SK-N-DZ (cell line): ENCODE results near the gene CDC42EP2.

Source experiments
- DNase-seq: peaks from one replicate; pipeline ENCODE4 v3.0.0-alpha.2; 2015; ENCODE audit warnings: low spot score

The CDC42EP2 gene

DNA sequence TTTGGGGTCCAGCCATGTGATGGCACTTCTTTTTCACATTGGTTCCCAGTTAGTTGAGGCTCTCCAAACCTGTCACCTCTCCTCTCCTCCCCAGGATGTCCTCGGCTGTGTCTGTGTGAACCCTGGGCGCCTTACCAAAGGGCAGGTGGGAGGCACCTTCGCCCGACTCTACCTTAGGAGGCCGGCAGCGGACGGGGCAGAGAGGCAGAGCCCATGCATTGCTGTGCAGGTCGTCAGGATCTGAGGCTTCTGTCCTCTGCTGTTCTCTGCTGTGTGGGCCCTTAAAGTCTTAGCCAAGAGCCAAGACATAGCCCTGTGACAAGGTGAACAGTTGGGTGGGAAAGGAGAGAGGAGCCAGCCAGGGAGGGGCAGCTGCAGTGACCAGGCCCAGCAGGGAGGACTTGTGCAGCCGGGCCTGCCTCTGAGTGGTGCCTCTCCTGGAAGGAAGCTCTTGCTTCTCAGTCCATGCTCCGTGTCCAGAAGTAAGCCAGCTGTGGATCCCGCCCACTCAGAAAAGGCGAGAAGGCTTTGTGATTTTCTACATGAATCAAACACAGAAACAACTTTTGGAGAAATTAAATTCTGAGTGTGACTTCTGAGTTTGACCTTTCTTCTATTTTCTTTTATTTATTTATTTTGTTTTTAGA is 17.5 kb upstream of the CDC42EP2 start:
- DNase-seq = no peak

DNA sequence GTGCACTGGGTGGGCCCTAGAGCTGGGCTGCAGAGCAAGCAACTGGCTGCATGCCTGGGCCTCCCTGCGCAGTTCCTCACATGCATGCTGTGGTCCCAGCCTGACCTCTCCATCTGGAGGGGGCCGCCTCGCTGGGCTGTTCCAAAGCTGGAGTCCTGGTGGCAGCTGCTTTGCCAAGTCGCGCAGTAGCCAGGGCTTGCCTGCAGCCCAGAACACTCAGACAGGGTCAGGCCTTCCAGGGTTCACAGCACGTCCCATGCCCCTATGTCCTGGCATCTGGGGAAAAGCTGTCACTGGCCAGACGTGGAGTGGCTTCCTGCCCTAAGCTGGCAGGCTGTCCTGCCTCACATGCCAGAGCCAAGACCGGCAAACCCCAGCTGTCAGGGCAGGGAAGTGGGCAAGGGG is 16.5 kb upstream of the CDC42EP2 start:
- no peak for DNase-seq

DNA sequence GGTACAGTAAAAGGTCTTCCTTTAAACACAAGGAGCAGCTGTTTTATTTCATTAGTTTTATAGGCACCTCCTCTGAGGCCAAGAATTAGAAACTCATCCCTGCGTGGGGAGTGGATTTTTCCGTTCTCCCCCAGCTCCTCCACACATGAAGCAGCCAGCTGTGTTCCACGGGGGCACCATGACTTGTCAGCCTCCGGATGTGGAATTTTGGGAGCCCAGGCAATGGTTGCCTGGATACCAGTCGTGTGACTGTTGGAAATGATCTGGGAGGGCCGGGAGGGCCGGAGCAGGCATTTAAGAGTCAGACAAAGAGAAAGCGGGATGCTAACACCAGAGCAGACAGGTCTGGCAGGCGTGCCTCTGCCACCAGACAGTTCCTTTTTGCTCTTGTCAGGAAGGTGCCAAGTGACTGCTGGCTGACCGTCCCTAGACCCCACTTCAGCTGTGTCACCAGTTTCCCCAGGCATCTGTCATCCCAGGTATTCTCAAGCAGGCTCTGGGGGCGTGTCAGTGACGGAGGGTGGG is 15.9 kb upstream of the CDC42EP2 start:
- no peak for DNase-seq

DNA sequence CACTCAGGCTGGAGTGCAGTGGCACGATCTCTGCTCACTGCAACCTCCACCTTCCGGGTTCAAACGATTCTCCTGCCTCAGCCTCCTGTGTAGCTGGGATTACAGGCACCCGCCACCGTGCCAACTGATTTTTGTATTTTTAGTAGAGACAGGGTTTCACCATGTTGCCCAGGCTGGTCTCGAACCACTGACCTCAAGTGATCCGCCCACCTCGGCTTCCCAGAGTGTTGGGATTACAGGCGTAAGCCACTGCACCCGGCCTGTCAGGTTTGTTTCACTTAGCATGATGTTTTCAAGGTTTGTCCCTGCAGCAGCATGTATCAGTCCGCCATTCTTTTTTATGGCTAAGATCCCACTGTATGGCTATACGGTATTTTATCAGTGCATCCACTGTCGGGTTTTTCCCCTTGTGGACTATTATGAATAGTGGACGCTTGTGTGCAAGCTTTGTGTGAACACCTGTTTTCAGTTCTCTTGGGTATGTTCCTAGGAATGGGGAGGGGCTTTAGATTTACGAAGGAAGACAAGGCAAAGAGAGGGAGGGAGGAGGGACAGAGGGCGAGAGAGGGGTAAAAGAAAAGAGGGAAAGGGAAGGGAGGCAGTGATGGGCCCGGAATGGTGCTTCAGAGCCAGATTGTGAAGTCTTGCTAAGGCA is 13.9 kb upstream of the CDC42EP2 start:
- no peak for DNase-seq

DNA sequence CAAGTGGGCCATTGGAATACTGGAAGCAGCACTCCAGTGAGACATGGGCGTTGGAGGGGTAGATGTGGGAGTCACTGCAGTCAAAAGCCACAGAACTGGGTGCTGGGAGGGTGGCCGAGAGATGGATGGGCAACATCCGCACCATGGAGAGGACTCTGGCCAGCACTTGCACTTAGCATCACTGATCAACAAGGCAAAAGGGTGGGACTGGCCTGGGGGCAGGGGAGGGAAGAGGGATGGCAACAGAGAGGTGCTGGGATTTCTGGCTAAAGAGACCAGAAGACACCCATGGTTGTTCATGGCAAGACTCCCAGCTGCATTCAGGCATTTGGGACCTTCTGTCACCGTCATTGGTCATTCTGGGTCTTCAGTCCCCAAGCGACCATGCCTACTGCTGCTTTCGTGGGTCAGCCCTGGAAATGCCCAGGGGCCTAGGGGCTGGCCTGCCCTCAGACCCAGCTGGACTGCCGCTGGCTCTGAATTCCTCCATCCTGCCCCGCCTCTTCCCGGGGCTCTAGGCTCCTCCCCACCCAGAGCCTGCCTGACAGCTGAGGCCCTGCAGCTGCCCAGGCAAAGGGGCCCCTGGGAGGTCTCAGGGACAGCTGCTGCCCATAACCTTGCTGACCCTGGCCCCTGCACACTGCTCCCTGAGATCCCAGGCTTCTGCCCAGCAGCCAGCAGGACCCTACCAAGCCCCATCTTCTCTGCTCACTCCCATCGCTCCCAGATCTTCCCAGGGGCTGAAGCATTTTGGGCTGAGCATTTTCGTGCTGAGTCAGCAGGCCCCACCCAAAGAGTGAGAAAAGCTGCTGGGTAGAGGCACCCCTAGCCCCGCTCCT is 13.0 kb upstream of the CDC42EP2 start:
- DNase-seq = peak; percentile 76

DNA sequence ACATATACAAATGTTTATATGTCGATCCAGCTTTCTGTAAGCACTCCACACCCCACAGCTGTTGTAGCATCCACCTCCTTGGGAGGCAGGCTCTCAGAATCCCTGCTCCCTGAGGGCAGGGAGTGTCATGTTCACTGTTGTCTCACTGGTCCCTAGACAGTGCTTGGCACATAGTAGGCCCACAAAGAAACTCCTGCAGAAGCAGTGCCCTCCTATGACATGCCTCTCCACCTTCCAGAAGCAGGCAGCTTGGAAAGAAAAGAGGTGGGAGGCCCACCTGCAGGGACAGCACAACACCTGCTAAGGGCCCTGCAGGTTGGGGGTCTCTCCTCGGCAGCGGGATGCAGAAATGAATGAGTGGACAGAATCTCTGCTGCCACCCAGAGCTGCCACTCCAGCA is 11.1 kb upstream of the CDC42EP2 start:
- DNase-seq = no peak

DNA sequence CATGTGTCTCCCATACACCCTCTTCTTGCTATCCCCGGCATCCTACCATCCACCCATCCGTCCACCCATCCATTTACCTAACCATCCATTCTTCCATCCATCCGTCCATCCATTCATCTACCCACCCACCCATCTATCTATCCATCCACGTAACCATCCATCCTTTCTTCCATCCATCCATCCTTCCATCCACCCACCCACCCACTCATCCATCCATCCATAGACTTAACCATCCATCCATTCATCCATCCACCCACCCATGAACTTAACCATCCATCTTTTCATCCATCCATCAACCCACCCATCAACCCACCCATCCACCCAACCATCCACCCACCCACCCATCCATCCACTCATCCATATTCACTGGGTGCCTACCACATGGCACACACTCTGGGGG is 10.6 kb upstream of the CDC42EP2 start:
- no peak for DNase-seq

DNA sequence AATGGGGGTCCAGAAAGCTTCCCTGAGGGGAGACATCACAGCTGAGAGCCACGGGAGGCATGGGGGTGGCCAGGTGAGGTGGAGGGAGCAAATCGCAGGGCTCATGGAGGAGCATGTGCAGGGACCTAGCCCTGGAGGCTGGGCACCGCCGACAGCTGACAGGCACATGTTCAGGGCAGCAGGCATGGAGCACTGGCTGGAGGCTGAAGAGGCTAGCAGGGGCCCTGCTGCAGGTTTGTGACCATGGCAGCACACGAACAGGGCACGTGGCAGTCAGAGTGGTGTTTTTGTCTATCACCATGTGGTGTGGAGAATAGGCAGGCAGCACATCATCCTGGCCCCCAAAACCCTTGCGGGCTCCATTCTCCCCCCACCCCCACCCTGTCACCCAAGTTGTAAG is 10.1 kb upstream of the CDC42EP2 start:
- no peak for DNase-seq

DNA sequence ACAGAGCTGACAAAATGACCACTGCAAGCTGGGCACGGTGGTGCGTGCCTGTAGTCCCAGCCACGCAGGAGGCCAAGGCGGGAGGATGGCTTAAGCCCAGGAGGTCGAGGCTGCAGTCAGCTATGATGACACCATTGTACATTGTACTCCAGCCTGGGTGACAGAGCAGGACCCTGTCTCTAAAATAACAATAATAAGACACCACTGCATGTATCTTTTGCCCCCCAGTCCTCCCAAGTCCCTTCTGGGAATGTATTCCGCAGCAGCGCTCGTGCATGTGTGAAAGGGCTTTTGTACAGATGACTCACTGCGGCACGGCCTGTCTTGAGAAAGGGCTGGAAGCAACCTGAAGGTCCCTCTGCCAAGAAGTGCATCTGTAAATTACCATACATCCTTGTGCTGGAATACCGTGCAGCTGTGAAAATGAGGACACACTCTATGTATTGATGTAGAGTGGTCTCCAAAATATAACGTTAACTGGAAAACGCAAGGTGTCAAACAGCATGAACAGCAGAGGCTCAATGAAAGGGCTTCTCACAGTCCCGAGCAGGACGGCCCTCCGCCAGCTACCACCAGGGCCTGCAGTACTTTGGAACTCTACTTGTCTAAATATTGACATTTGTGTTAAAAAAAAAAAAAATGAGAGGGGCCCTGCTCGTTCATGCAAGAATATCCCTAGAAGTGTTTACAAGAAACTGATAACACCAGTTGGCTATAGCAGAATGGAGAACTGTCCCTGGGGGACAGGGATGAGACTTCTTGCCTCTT is 9.0 kb upstream of the CDC42EP2 start:
- DNase-seq = no peak

DNA sequence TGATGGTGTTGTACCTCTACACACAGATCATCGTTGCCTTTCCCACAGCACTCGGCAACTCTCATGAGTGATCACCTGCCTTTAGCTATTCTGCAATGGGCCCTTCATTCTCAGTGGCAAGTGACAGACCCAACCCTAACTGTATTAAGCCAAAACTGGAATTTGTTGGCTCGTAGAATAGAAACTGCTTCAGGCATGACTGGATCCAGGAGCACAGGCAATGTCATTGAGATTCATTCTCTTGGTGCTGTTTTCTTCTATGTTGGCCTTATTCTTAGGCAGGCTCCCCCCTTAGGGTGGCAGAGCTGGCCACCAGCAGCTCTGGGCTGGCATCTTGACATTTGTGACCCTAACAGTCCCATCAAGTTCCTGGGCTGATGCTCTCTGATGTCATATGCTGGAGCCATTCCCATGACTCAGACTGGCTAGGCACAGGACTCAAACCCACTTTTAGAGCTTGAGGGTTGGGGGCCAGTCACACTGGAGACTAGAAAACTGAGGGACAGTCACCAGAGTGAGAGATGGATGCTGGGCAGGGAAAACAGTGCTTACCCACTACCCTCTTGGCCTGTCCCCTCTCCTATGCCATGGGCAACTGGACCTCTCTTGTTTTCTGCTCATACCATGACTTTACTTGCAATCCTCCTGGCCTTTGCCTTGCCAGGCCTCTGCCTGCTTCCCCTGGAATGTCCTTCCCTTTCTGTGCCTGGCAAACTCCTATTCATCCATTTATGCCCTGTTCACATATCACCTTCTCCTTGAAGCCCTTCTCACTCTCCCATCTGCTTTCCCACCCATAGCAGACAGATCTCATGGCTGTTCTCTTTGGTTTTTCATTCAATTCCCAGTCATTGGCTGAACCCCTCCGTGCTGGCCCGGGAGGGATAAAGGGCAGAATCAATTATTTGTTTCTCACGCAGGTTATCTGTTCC is 7.1 kb upstream of the CDC42EP2 start:
- DNase-seq = no peak

DNA sequence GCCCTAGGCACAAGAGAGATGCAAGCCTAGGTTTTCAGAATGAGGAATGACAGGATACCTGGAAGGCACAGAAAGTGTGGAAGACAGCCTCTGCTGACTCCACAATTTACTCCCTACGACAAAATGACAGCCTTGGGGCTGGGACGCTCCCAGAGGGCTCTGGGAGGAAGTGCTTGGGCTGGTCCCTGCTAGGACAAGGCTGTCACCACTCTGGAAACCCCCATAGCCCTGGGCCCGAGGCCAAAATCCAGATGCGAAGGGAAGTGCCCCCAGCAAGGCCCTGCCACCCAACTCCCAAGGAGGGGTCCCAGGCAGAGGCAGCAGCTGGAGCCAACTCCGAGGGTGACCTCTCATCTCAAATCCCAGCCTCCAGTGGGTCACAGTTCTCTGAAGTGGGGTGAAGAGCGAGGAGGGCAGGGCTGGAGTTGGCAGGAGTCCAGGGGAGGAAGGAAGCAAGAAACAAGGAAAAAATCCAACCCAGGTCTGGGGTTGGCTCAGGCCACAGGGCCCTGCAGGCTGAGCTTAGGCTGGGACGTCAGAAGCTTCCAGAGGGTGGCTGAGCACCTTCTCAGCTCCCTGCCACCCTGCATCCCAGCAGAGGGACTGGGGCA is 6.3 kb upstream of the CDC42EP2 start:
- DNase-seq = no peak

DNA sequence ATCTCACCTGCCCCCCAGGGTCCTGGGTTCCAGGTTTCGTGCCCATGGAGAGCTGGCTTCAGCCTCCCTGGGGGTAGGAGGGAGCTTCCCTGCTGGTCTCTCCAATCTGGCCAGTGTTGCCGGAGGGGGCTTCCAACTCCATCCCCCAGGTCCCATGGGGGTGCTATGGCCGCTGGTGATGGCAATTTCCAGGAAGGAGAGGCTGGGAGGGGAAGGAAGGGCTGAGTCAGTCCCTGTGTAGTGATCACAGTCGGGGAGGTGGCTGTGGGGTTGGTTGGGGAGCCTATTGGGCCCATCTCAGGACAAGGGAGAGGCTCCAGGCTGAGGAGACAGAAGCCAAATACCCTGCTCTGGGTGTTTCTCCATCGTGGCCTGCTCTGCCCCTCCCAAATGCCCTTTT is 5.7 kb upstream of the CDC42EP2 start:
- no peak for DNase-seq

DNA sequence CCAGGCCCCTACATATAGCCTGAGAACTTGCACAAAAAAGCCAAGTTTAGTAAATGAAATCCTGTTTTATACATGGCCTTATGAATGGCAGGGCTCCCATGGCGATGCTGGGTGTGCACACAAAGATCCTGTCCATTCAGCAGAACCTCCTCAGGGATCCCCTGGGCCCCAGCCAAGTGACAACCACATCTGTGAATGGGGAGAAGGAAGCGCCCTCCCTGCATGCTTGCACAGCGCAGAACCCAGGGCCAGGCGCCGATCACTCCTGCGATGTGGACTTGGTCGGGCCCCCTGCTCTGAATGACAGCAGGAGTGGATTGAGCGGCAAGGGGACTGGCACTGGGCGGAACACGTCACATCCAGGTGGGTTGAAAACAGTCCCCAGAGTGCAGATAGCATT is 4.5 kb upstream of the CDC42EP2 start:
- DNase-seq = no peak

DNA sequence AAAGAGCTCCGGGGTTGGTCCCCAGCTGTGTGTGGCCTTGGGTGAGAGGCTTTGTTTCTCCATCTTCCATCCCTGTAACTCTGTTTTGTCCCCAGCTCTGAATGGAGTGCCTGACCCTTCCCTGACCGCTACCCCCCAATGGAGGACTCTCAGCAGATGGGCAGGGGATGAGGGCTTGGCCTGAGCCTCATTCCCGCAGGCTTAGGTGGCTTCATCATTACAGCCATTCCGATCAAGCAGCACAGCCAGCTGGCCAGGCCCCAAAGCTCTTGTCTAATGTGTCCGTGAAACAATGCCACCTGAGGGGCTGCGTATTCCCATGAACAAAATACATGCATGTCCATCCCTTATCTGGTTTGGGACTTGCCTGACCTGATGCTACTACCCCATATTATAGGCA is 3.9 kb upstream of the CDC42EP2 start:
- no peak for DNase-seq

DNA sequence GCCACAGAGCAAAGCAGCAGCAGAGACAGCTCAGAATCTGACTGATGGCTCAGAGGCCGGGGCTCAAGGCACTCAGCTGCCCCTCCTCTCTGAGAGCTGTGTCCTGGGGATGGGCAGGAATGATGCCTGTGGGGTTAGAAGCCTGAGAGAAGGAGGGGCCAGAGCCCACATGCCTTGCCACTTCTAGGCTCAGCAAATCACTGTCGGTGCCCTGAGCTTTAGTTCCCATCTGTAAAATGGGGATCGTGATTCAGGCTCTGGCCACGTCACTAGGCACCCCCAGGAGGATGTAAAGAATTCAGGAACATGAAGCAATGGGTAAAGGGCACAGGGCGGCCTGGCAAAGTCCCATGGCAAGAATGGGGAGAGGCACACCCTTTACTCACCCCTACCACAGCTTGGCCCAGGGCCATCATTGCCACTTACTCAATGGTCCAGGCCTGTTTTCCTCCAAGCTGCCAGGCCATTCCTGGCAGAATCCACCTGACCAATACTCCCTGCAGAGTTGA is 3.4 kb upstream of the CDC42EP2 start:
- peak; percentile 49 for DNase-seq

DNA sequence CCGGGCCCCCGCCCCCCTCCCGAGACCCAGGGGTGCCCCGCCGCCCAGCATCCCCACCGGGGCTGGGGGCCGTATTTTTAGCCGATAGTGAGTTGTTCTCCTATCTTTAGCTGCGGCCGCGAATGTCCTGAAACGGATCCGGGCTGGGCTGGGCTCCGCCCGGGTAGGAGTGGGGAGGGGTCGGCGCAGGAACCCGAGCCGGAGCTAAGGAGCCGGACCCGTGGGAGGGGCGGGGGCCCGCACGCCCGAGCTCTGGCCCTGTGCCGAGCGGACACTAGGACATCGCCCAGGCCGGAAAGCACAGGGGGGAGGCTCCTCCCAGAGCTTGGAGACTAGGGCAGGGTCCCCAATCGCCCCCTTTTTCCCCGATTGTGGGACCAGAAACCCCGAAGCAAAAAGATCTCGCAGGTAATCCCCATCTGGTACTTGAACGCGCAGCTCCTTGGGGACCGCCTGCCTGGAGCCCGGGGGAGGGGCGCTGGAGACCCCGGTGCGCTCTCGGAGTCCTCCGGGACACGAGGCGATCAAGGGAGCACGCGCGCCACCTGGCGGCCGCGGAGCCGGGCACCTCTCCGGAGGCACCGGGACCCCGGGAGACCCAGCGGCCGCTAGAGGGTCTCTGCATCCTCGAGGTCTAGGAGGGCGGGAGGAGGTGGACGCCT is 669 bp downstream of the CDC42EP2 start:
- DNase-seq = peak; percentile 87

DNA sequence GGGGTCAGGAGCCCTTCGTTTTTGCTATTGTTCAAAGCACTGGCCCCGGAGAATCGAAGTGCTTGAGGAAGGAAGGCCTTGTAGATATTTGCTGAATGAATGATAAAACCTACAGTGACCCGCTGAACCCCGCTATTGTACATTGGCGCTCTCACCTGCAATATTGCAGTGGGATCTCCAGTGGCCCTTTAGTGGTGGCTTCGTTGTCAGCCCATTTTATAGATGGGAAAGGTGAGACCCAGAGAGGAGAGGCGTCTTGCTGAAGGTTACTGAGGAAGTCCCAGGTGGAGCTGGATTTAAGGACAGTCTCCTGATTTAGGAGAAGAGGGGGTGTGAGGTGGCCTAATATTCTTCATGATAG is 1.2 kb downstream of the CDC42EP2 start:
- DNase-seq = no peak

DNA sequence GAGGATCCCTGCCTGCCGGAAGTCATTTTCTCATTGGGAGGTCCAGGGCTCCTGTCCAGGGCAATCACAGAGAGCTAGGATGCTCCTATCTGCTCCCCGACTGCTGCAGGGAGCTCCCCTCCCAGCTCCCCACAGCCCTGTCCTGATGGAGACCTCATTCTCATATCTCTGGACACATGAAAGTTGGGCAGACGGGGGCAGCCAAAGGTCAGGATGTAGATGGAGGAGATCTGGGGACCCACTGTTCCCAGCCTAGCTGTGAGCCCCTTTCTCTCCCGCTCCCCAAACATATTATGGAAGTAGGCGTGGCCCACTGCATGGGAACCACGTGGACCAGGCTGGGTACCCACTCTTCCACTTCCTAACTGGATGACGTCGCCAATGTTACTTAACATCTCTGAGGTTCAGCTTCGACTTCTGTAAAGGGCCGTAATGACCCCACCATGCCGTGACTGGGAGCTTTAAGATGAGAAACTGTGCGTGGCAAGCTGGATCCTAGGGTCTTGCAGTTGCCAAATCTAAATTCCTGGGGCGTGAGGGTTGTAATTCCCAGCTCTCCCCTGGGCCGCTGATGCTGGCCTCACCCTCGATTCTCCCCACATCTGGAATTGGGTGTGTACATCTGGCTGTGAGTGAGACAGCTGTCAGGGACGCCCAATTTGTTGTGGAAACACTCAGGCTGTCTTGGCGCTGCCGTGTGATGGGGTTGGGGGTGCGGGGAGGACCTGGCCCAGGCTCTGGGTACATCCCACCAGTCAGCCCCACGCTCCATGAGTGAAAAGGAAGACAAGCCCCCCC is 1.8 kb downstream of the CDC42EP2 start:
- DNase-seq = no peak
